DOHH2 (cell line): Measurements from ENCODE around the gene CCND3.

Experiments used
- EZH2phosphoT487 ChIP-seq: fragments of 200-600 bp; sonication (generic); IDR thresholded peaks from 2 replicates; pipeline ENCODE4 v1.6.1; 2017; ENCODE audit warnings: borderline replicate concordance, mild to moderate bottlenecking, antibody characterized with exemption, low read length, moderate library complexity, mixed read lengths
- TF ChIP-seq, protein P1 (sequence below): fragments of 200-600 bp; sonication (generic); IDR thresholded peaks from one replicate; pipeline ENCODE4 v1.5.1; 2014; ENCODE audit warnings: antibody characterized with exemption, mild to moderate bottlenecking, low read depth, low read length; ENCODE audit not compliant: poor library complexity, severe bottlenecking

GRCh38 chr6:41939176-41939847 lies 2.3 kb downstream of the CCND3 start:
- no peak for TF ChIP-seq EZH2phosphoT487
- TF ChIP-seq, protein P1, sequence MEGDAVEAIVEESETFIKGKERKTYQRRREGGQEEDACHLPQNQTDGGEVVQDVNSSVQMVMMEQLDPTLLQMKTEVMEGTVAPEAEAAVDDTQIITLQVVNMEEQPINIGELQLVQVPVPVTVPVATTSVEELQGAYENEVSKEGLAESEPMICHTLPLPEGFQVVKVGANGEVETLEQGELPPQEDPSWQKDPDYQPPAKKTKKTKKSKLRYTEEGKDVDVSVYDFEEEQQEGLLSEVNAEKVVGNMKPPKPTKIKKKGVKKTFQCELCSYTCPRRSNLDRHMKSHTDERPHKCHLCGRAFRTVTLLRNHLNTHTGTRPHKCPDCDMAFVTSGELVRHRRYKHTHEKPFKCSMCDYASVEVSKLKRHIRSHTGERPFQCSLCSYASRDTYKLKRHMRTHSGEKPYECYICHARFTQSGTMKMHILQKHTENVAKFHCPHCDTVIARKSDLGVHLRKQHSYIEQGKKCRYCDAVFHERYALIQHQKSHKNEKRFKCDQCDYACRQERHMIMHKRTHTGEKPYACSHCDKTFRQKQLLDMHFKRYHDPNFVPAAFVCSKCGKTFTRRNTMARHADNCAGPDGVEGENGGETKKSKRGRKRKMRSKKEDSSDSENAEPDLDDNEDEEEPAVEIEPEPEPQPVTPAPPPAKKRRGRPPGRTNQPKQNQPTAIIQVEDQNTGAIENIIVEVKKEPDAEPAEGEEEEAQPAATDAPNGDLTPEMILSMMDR: no peak
